BJ (cell line): Measurements from ENCODE around the gene NNT. TPM values are rescaled to one million over a fixed set of nuclear protein-coding genes. Genes with fewer than 3 reads are reported as not detected.

Source experiments
- CTCF ChIA-PET: fragments of 350-600 bp; formaldehyde crosslinking; extraction: SDS; loops from one replicate; lab custom pipeline; 2021; ENCODE audit warnings: antibody characterized with exemption, inconsistent platforms; lab: Yijun Ruan, JAX
- POLR2A ChIA-PET: fragments of 300-600 bp; sonication (Branson Sonifier 250); formaldehyde crosslinking; extraction: SDS; loops from one replicate; lab custom pipeline; 2021; ENCODE audit warnings: antibody characterized with exemption; lab: Charles Lee
- DNase-seq: peaks from one replicate; pipeline ENCODE4 v3.0.0-alpha.2; 2011; ENCODE audit warnings: low read depth
- H3K27me3 ChIP-seq: 2 replicates; pipeline ENCODE4 v1.6.0; 2011; ENCODE audit warnings: low read length; ENCODE audit not compliant: control insufficient read depth, insufficient read depth
- H3K36me3 ChIP-seq: 2 replicates; pipeline ENCODE4 v1.5.1; 2011; ENCODE audit warnings: low read length; ENCODE audit not compliant: control insufficient read depth, insufficient read depth
- H3K4me3 ChIP-seq: 2 replicates; pipeline ENCODE4 v1.5.1; 2011; ENCODE audit warnings: low read depth, mild to moderate bottlenecking, control low read depth, low read length
- CTCF ChIP-seq: IDR thresholded peaks from 2 replicates; pipeline ENCODE4 v1.5.1; 2011; ENCODE audit warnings: low read depth, mild to moderate bottlenecking, control low read depth, inconsistent platforms, low read length, moderate library complexity; ENCODE audit not compliant: insufficient read depth
- polyA plus RNA-seq: library from polyadenylated mRNA; depleted of rRNA; stranded (reverse); fragments of >200 nt; gene quantifications from 2 replicates; pipeline ENCODE4 v1.2.3, GENCODE V29; 2011

Gene NNT
- polyA plus RNA-seq, 1 experiment: 44.8 TPM

- CTCF ChIA-PET: interaction anchor here (1.0 to 1.4 kb wide), 2 partner anchors 11 to 12 kb away, joined by 4 read pairs; no protein-coding TSS in a partner anchor
- H3K4me3 ChIP-seq: no peak overlapping the region
- DNase-seq: no peak
- POLR2A ChIA-PET: no interaction called here
- H3K36me3 ChIP-seq: no peaks in the 10 kb centered on the region
- TF ChIP-seq CTCF: no peak
- H3K27me3 ChIP-seq: no peaks in the 10 kb centered on the region
These were observed 39.4 kb downstream of the NNT start for GRCh38 chr5:43642428-43642827.

GRCh38 chr5:43643327-43643726, 40.3 kb downstream of the NNT start:
- POLR2A ChIA-PET: no interaction called here
- Histone ChIP-seq H3K4me3 (no peak overlapping the region), H3K36me3 (no peaks in the 10 kb centered on the region), H3K27me3 (no peaks in the 10 kb centered on the region)
- TF ChIP-seq CTCF: no peak
- DNase-seq: no peak
- CTCF ChIA-PET: interaction anchor here (1.4 kb wide), 1 partner anchor 12 kb away, joined by 4 read pairs; no protein-coding TSS in a partner anchor

GRCh38 chr5:43643750-43644149, 40.8 kb downstream of the NNT start:
- ChIA-PET CTCF (interaction anchor here (1.4 kb wide), 1 partner anchor 12 kb away, joined by 4 read pairs; no protein-coding TSS in a partner anchor), POLR2A (no interaction called here)
- no peak for TF ChIP-seq CTCF
- DNase-seq: no peak
- Histone ChIP-seq H3K4me3 (no peak overlapping the region), H3K27me3 (no peaks in the 10 kb centered on the region), H3K36me3 (no peaks in the 10 kb centered on the region)

- H3K27me3 ChIP-seq: no peaks in the 10 kb centered on the region
- peaks cover 2% of the 10 kb centered on the region; the same call in 1 of the 2 replicates for H3K36me3 ChIP-seq
- POLR2A ChIA-PET: no interaction called here
- CTCF ChIA-PET: interaction anchor here (1.4 kb wide), 1 partner anchor 16 kb away, joined by 7 read pairs; no protein-coding TSS in a partner anchor
- no peak overlapping the region for H3K4me3 ChIP-seq
- peak; percentile 29; the same call in 1 of the 2 replicates for TF ChIP-seq CTCF
- no peak for DNase-seq
These were observed 44.0 kb downstream of the NNT start for GRCh38 chr5:43646992-43647391.

GRCh38 chr5:43647789-43648188, 44.8 kb downstream of the NNT start:
- no peak for TF ChIP-seq CTCF
- no peak for DNase-seq
- no peak overlapping the region for H3K4me3 ChIP-seq
- ChIA-PET POLR2A (no interaction called here), CTCF (interaction anchor here (1.9 kb wide), 1 partner anchor 13 kb away, joined by 7 read pairs; no protein-coding TSS in a partner anchor)
- no peaks in the 10 kb centered on the region for H3K27me3 ChIP-seq
- peaks cover 3% of the 10 kb centered on the region; the same call in 1 of the 2 replicates for H3K36me3 ChIP-seq
